NT2/D1 (cell line): ENCODE results near the gene FRMD5.

Source experiments
- SUZ12 ChIP-seq: IDR thresholded peaks from 2 replicates; pipeline ENCODE4 v1.6.1; 2011; ENCODE audit not compliant: insufficient read length, insufficient read depth; ENCODE audit errors: extremely low read depth
- ZNF274 ChIP-seq: IDR thresholded peaks from 2 replicates; pipeline ENCODE4 v1.6.1; 2011; ENCODE audit warnings: mild to moderate bottlenecking, low read depth, low read length

DNA sequence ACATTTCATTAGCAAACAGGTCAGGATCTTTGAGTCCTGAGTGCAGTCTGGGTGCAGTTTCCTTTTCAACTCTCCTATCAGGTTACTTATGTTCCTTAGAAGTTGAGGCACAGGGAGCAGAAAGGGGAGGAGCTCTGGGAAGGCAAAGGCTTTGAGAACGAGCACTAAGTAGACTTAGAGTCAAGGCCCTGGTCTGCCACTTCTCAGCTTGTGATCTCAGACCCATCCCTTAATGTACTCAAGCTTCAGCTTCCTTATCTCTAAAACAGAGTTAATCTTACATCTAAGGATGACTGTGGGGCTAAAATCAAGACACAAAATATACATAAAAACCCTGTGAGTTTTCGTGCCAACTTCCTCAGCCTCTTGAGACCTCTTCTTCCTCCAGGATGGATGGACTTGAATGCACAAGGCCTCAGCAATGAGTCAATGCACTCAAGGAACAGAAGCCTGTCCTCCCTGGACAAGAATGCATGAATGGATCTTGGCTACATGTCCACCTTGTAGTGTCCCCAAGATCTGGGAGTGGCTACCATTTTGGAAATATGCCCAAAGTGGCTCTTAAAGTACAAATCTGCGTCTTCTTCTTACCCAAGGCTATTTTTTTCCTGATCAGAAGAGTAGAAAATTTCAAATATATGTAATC lies 263.2 kb downstream of the FRMD5 start:
- no peak for TF ChIP-seq SUZ12
- no peak for TF ChIP-seq ZNF274
